ENCODE data around the gene WNT8B.

- TF ChIP-seq, protein P1, sequence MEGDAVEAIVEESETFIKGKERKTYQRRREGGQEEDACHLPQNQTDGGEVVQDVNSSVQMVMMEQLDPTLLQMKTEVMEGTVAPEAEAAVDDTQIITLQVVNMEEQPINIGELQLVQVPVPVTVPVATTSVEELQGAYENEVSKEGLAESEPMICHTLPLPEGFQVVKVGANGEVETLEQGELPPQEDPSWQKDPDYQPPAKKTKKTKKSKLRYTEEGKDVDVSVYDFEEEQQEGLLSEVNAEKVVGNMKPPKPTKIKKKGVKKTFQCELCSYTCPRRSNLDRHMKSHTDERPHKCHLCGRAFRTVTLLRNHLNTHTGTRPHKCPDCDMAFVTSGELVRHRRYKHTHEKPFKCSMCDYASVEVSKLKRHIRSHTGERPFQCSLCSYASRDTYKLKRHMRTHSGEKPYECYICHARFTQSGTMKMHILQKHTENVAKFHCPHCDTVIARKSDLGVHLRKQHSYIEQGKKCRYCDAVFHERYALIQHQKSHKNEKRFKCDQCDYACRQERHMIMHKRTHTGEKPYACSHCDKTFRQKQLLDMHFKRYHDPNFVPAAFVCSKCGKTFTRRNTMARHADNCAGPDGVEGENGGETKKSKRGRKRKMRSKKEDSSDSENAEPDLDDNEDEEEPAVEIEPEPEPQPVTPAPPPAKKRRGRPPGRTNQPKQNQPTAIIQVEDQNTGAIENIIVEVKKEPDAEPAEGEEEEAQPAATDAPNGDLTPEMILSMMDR (IDR thresholded peaks at IDR 0.05; ENCODE audit: low read depth, low read length) = no peak
- TF ChIP-seq EZH2phosphoT487 (IDR thresholded peaks at IDR 0.05; ENCODE audit: low read depth) = no peak
Measured at GRCh38 chr10:100479037-100479436, 16.2 kb downstream of the WNT8B start.
